NOMO-1 treated with dmso at 0.1 percent for 144 hours (cell line): Measurements from ENCODE around the gene JAKMIP2.
"Not testable (repeated sequence)": the region's sequence is repeated elsewhere in the genome, so short reads cannot be mapped to it uniquely, and the experiment has no call there.

Source experiments
- DNase-seq: peaks from one replicate; lab custom pipeline; 2025; ENCODE audit not compliant: unreplicated experiment; lab: John Stamatoyannopoulos, UW

Gene JAKMIP2

GRCh38 chr5:147617711-147618350, 164.7 kb downstream of the JAKMIP2 start:
- DNase-seq: no peak

GRCh38 chr5:147617191-147617606, 165.3 kb downstream of the JAKMIP2 start:
- no peak for DNase-seq

- DNase-seq: no peak
Measured at GRCh38 chr5:147616421-147616820, 166.1 kb downstream of the JAKMIP2 start.

GRCh38 chr5:147613359-147613758, 169.2 kb downstream of the JAKMIP2 start:
- DNase-seq: no peak

GRCh38 chr5:147611483-147611882, 171.0 kb downstream of the JAKMIP2 start:
- DNase-seq: no peak

- DNase-seq: no peak
Measured at GRCh38 chr5:147610798-147611197, 171.7 kb downstream of the JAKMIP2 start.

GRCh38 chr5:147601652-147602051, 180.9 kb downstream of the JAKMIP2 start:
- no peak for DNase-seq

- no peak for DNase-seq
Measured at GRCh38 chr5:147591120-147591519, 191.4 kb downstream of the JAKMIP2 start.

GRCh38 chr5:147590096-147590495, 192.4 kb downstream of the JAKMIP2 start:
- DNase-seq: no peak

GRCh38 chr5:147586832-147587231, 195.7 kb downstream of the JAKMIP2 start:
- no peak for DNase-seq

GRCh38 chr5:147586221-147586620, 196.3 kb downstream of the JAKMIP2 start:
- DNase-seq: no peak

- not testable (repeated sequence) for DNase-seq
Measured at GRCh38 chr5:147582272-147582671, 200.3 kb downstream of the JAKMIP2 start.

- DNase-seq: not testable (repeated sequence)
Measured at GRCh38 chr5:147580418-147580817, 202.1 kb downstream of the JAKMIP2 start.

- no peak for DNase-seq
Measured at GRCh38 chr5:147578228-147579024, 204.1 kb downstream of the JAKMIP2 start.

- no peak for DNase-seq
Measured at GRCh38 chr5:147576646-147577535, 205.6 kb downstream of the JAKMIP2 start.

GRCh38 chr5:147575598-147575997, 206.9 kb downstream of the JAKMIP2 start:
- no peak for DNase-seq

GRCh38 chr5:147573211-147573610, 209.3 kb downstream of the JAKMIP2 start:
- no peak for DNase-seq

- DNase-seq: no peak
Measured at GRCh38 chr5:147568710-147569406, 213.7 kb downstream of the JAKMIP2 start.

- no peak for DNase-seq
Measured at GRCh38 chr5:147567917-147568598, 214.5 kb downstream of the JAKMIP2 start.

GRCh38 chr5:147565524-147565923, 217.0 kb downstream of the JAKMIP2 start:
- no peak for DNase-seq
